CD4-positive, alpha-beta T cell (primary cell): Measurements from ENCODE around the gene USP44. TPM values are rescaled to one million over a fixed set of nuclear protein-coding genes. Genes with fewer than 3 reads are reported as not detected.

ENCODE experiments used
- ATAC-seq: fragments of 200-7000 bp; cut with Tn5 transposase; one replicate; pipeline ENCODE4 v1.10.0; 2022; ENCODE audit warnings: mild to moderate bottlenecking; ENCODE audit not compliant: poor library complexity
- CTCF ChIA-PET: fragments of 350-600 bp; sonication (Branson Sonifier 250); formaldehyde crosslinking; loops from one replicate; lab custom pipeline; 2021; ENCODE audit warnings: antibody characterized with exemption, inconsistent platforms; lab: Charles Lee
- POLR2A ChIA-PET: fragments of 350-600 bp; sonication (Branson Sonifier 250); formaldehyde crosslinking; loops from one replicate; lab custom pipeline; 2021; ENCODE audit warnings: antibody characterized with exemption, inconsistent platforms; lab: Charles Lee
- DNase-seq, 14 experiments: peaks; one replicate each; pipeline ENCODE4 v3.0.0-alpha.2; 2013 to 2020; ENCODE audit warnings: mixed read lengths in 2 of 14
- H3K27ac ChIP-seq, 2 donors: one replicate each; pipeline versions ENCODE4 v1.5.1 to v1.7.0; 2013; ENCODE audit warnings: low read length in 2 of 2, low read depth in 1 of 2, mild to moderate bottlenecking in 1 of 2
- H3K27me3 ChIP-seq, 2 experiments: 1 replicate in 1 of 2; 2 replicates in 1 of 2; pipeline versions ENCODE4 v1.6.1 to v1.7.0; 2013; ENCODE audit warnings: low read length in 2 of 2, control low read depth in 1 of 2, mild to moderate bottlenecking in 1 of 2, moderate library complexity in 1 of 2; ENCODE audit not compliant: insufficient read depth in 2 of 2, control insufficient read depth in 1 of 2
- H3K36me3 ChIP-seq: one replicate; pipeline ENCODE4 v1.6.1; 2013; ENCODE audit warnings: low read length, control low read depth; ENCODE audit not compliant: insufficient read depth
- H3K4me1 ChIP-seq: one replicate; pipeline ENCODE4 v1.6.1; 2013; ENCODE audit warnings: low read length, control low read depth; ENCODE audit not compliant: insufficient read depth
- H3K4me3 ChIP-seq: one replicate; pipeline ENCODE4 v1.5.1; 2013; ENCODE audit warnings: mild to moderate bottlenecking, low read length, moderate library complexity
- H3K9me3 ChIP-seq, 2 experiments: 1 replicate in 1 of 2; 2 replicates in 1 of 2; pipeline versions ENCODE4 v1.6.1 to v1.7.0; 2013; ENCODE audit warnings: low read length in 2 of 2, mild to moderate bottlenecking in 2 of 2, control low read depth in 1 of 2, moderate library complexity in 1 of 2; ENCODE audit not compliant: control insufficient read depth in 1 of 2, insufficient read depth in 1 of 2
- H3K27ac Mint-ChIP-seq: one replicate; pipeline ENCODE4 v1.8.0; 2020; ENCODE audit warnings: mixed read lengths
- H3K27me3 Mint-ChIP-seq: one replicate; pipeline ENCODE4 v1.8.0; 2021; ENCODE audit warnings: mixed read lengths
- H3K36me3 Mint-ChIP-seq: one replicate; pipeline ENCODE4 v1.8.0; 2021; ENCODE audit warnings: low read depth, mixed read lengths
- H3K4me1 Mint-ChIP-seq: one replicate; pipeline ENCODE4 v1.8.0; 2021; ENCODE audit warnings: low read depth, mixed read lengths
- H3K4me3 Mint-ChIP-seq: one replicate; pipeline ENCODE4 v1.8.0; 2020; ENCODE audit warnings: mild to moderate bottlenecking, mixed read lengths
- H3K9me3 Mint-ChIP-seq: one replicate; pipeline ENCODE4 v1.8.0; 2020; ENCODE audit warnings: mixed read lengths
- intact Hi-C, 2 experiments: fragments of 100-400 bp; cut with DNase I in 1 of 2; cut with micrococcal nuclease in 1 of 2; formaldehyde crosslinking; loops; one replicate each; pipeline versions ENCODE4 v1.15.1 to v1.9.0; 2023 to 2025; cut with DNase I, micrococcal nuclease
- total RNA-seq, 174 experiments: library from RNA in 2 of 174; stranded (reverse) in 2 of 174; gene quantifications; one replicate each; pipeline ENCODE4 v1.2.3 and lab custom pipeline; 2021 to 2026
- TF ChIP-seq, protein P1 (sequence below): fragments of 200-600 bp; IDR thresholded peaks from one replicate; pipeline ENCODE4 v1.8.0; 2022; ENCODE audit warnings: antibody characterized with exemption, mild to moderate bottlenecking

The USP44 gene
- total RNA-seq, 2 experiments from 2014 or later, result 1.3 to 1.5 TPM

DNA sequence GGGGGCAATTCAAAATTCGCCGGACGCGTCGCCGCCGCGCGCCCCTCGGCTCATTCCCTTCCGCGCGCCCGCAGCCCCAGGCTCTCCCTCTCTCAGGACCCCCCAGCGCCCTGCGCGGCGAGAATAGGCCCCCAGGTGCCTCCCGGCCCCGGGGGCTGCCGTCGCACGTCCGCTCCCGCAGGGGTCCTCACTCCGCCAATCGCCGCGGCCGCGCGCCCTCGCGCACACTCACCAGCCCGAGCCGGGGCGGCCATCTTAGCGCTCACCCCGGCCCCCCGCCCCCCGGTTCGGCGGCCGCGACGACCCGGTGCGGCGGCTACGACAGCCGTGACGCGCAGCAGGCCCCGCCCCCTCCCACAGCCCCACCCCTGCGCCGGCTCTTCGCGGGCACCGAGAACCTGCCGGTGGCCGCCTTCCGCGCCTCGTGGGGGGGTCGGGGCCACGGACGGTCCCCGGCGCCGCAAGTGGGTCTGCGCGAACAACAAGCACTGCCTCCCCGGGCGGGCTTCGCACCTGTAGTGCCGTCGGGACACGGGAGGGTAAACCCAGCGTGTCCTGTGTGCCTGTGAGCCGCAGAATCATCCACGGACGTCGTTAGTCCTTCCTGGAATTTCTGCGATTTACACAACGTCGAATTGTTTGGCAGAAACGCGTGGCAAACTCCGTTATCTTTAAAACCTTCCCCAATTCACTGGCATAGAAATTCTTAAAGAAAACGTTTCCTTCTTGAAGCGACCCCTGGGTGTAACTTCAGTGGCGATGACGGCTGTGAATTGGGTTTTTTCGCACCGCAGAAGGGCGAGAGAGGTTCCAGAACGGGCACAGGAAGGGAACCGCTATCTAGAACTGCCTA is 2.5 kb downstream of the USP44 start:
- DNase-seq, result peak; percentile 48 to 89 (median 69)
- peaks cover 9% of the 10 kb centered on the region for H3K36me3 Mint-ChIP-seq
- Histone ChIP-seq H3K9me3 (no peaks in the 10 kb centered on the region), H3K4me1 (peaks cover 15% of the 10 kb centered on the region), H3K36me3 (no peaks in the 10 kb centered on the region), H3K27me3 (no peaks in the 10 kb centered on the region), H3K4me3 (peak overlapping the region; percentile 73), H3K27ac (peak overlapping the region; percentile 66 to 72)
- TF ChIP-seq, protein P1, sequence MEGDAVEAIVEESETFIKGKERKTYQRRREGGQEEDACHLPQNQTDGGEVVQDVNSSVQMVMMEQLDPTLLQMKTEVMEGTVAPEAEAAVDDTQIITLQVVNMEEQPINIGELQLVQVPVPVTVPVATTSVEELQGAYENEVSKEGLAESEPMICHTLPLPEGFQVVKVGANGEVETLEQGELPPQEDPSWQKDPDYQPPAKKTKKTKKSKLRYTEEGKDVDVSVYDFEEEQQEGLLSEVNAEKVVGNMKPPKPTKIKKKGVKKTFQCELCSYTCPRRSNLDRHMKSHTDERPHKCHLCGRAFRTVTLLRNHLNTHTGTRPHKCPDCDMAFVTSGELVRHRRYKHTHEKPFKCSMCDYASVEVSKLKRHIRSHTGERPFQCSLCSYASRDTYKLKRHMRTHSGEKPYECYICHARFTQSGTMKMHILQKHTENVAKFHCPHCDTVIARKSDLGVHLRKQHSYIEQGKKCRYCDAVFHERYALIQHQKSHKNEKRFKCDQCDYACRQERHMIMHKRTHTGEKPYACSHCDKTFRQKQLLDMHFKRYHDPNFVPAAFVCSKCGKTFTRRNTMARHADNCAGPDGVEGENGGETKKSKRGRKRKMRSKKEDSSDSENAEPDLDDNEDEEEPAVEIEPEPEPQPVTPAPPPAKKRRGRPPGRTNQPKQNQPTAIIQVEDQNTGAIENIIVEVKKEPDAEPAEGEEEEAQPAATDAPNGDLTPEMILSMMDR, result no peak
- H3K27me3 Mint-ChIP-seq, result peaks cover 16% of the 10 kb centered on the region
- ChIA-PET CTCF (no interaction called here), POLR2A (interaction anchor here (1.3 to 1.4 kb wide), 2 partner anchors 11 to 14 kb away, joined by 4 to 5 read pairs; no protein-coding TSS in a partner anchor)
- H3K4me1 Mint-ChIP-seq, result peaks cover 52% of the 10 kb centered on the region
- intact Hi-C loops, result loop anchor here in 1 of 2 experiments (5.0 to 10.0 kb wide), 2 partner anchors 331 to 1404 kb away; partner anchors contain the start of genes FGD6, PLXNC1 and VEZT
- no peaks in the 10 kb centered on the region for H3K9me3 Mint-ChIP-seq
- peak overlapping the region; percentile 84 for H3K27ac Mint-ChIP-seq
- peak overlapping the region; percentile 96 for H3K4me3 Mint-ChIP-seq
- peak; percentile 82 for ATAC-seq

DNA sequence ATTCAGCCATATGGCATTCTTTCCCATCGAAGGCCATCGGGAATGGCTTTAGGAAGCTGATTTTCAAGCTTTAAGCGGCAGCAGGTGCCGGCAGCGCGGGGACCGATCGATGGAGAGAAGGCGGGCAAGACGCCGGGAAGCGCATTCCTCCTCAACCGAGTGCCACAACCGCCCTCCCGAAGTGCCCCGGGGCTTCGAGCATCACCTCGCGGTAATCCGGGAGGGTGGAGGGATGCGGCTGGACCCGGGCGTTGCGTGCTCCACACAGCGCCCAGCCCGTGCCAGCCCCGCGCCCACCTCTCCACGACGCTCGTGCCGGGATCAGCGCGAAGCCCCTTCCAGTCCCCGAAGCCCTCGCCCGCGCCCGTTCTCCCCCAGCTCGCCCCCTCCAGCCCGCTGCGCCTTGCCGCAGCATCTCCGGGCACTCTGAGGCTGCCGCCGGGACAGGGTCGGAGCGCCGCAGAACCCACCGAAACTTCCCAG is 3.2 kb downstream of the USP44 start:
- DNase-seq (peak in 12 of 14 experiments; percentile 6 to 56 (median 20)), ATAC-seq (peak; percentile 24)
- H3K4me3 Mint-ChIP-seq, result peak overlapping the region; percentile 96
- H3K9me3 ChIP-seq, result no peaks in the 10 kb centered on the region
- peak overlapping the region in 1 of 2 donors; percentile 72 for H3K27ac ChIP-seq
- H3K4me1 Mint-ChIP-seq, result peaks cover 46% of the 10 kb centered on the region
- H3K36me3 Mint-ChIP-seq, result peaks cover 9% of the 10 kb centered on the region
- TF ChIP-seq, protein P1, result no peak
- CTCF ChIA-PET, result interaction anchor here (1.0 kb wide), 1 partner anchor 14 kb away, joined by 3 read pairs; no protein-coding TSS in a partner anchor
- peak overlapping the region; percentile 73 for H3K4me3 ChIP-seq
- H3K27ac Mint-ChIP-seq, result peak overlapping the region; percentile 89
- intact Hi-C loops, result loop anchor here in 1 of 2 experiments (5.0 to 10.0 kb wide), 2 partner anchors 331 to 1403 kb away; partner anchors contain the start of genes FGD6, PLXNC1 and VEZT
- peaks cover 16% of the 10 kb centered on the region for H3K27me3 Mint-ChIP-seq
- H3K4me1 ChIP-seq, result peaks cover 12% of the 10 kb centered on the region
- POLR2A ChIA-PET, result interaction anchor here (0.8 to 1.5 kb wide), 4 partner anchors 10 to 545 kb away, joined by 3 to 9 read pairs (median 4); partner anchors contain the start of gene METAP2
- no peaks in the 10 kb centered on the region for H3K36me3 ChIP-seq
- H3K9me3 Mint-ChIP-seq, result no peaks in the 10 kb centered on the region
- no peaks in the 10 kb centered on the region for H3K27me3 ChIP-seq

DNA sequence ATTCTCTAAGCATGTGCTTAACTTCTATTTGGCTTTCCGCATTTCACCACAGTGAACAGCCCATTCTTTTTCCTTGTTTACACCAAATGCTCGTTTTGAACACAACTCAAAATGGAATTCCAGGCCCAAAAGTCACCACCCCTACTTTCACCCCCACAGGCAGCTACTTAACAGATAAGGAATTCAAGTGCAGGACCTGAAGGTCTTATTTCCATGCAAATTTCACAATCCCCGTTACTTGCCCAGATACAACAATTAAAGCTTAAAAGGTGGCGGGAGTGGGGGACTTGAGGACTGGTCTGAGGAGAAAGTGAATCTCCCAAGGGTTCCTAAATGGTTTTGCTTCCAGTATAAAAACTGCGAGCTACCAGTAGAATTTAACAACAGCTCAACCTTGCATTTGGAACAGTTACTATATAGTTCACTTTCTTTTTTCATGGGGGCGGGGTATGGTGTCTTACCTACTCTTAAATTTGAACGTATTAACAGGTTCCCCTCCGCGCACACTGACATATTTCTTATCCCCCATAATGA is 3.7 kb downstream of the USP44 start:
- peaks cover 16% of the 10 kb centered on the region for H3K27me3 Mint-ChIP-seq
- H3K36me3 ChIP-seq, result no peaks in the 10 kb centered on the region
- ChIA-PET POLR2A (interaction anchor here (0.5 to 1.5 kb wide), 7 partner anchors 9 to 1155 kb away, joined by 3 to 9 read pairs (median 3); partner anchors contain the start of genes FGD6, LTA4H, METAP2 and VEZT), CTCF (interaction anchor here (1.0 kb wide), 1 partner anchor 13 kb away, joined by 3 read pairs; no protein-coding TSS in a partner anchor)
- H3K4me3 ChIP-seq, result peak overlapping the region; percentile 73
- intact Hi-C loops, result loop anchor here in 1 of 2 experiments (5.0 to 10.0 kb wide), 2 partner anchors 330 to 1403 kb away; partner anchors contain the start of genes FGD6, PLXNC1 and VEZT
- H3K27me3 ChIP-seq, result no peaks in the 10 kb centered on the region
- peak overlapping the region in 1 of 2 donors; percentile 72 for H3K27ac ChIP-seq
- ATAC-seq, result peak; percentile 31
- peak in 1 of 14 experiments; percentile 27 for DNase-seq
- no peaks in the 10 kb centered on the region for H3K9me3 Mint-ChIP-seq
- peaks cover 9% of the 10 kb centered on the region for H3K36me3 Mint-ChIP-seq
- TF ChIP-seq, protein P1, result no peak
- peaks cover 43% of the 10 kb centered on the region for H3K4me1 Mint-ChIP-seq
- no peaks in the 10 kb centered on the region for H3K9me3 ChIP-seq
- peaks cover 9% of the 10 kb centered on the region for H3K4me1 ChIP-seq
- peak overlapping the region; percentile 96 for H3K4me3 Mint-ChIP-seq
- H3K27ac Mint-ChIP-seq, result peak overlapping the region; percentile 89
